NCI-H460 (cell line): ENCODE data around the gene NRXN2. TPM values are rescaled to one million over a fixed set of nuclear protein-coding genes. Genes with fewer than 3 reads are reported as not detected.

Experiments used
- DNase-seq: peaks from one replicate; pipeline ENCODE4 v3.0.0-alpha.2; 2016; ENCODE audit warnings: low read depth; ENCODE audit errors: extremely low read depth
- total RNA-seq: library from RNA; depleted of rRNA; stranded (reverse); fragments of >200 nt; shearing (Covaris generic); gene quantifications from 2 replicates; pipeline ENCODE4 v1.2.3, GENCODE V29; 2014; rRNA removed

The NRXN2 gene
- total RNA-seq, 1 experiment from 2014 or later, result 0.05 TPM

DNA sequence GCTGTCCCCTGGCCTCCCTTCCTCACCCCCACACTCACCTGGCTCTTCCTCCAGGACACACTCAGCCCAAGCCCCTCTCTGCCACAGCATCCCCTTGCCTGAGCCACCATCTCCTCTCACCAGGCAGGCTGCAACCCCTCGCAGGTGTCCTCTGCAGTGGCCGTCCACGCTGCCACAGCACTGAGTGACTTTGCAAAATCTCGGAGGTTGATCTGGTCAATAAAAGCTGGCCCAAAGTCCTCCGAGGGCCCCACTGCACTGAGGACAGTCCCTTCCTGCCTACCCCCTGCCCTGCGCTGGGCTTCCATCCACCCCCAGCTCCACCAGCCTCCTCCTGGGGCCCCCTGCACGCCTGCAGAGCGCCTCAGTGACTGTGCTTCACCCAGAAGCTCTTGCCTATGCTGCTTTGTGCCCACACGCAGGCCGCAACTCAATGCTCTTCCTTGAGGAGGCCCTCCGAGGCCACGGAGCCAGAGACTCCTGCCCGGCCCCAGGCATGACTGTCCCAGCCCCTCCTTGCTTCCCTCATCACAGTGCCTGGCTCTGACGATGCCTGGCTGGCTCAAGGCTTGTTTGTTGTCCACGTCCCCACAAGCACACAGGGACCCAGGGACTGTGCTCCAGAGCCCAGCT lies 162.7 kb downstream of the NRXN2 start:
- DNase-seq, result no peak

DNA sequence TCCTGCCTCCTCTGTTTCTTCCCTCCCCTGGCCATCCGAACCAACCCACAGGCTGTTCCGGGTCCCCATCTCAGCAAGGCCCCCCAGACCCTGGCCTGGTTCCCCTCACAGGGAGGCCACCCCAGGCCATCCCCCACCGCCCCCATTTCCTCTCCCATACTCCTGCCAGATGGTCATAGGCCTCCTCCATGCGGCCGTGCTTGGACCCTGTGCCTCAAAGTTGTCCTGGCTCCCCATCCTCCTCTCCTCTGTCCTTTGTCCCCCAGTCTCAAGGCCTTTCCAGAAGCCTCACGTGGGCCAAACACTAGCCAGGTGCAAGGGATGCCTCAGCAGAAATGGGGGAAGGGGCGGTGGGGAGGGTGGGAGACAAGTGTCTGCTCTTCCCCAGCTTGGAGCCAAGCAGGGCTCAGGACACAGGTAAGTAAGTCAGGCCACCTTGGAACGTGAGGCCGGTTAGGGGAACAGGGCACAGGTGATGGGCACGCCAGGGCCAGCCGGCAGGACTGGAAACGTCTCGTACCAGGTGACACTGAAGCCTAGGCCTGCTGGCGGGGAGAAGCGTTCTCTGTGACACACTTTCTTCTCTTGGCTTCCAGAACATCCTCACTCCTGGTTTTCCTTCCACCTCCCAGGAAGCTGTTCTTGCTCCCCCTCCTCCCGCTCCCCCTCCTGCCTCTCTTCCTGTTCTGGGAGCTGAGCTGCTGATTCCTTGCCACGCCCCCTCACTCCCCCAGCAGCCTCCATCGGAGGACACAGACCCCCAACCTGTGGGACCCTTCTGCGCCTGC lies 163.5 kb downstream of the NRXN2 start:
- no peak for DNase-seq

GRCh38 chr11:64558869-64559268 lies 164.1 kb downstream of the NRXN2 start:
- DNase-seq, result no peak

DNA sequence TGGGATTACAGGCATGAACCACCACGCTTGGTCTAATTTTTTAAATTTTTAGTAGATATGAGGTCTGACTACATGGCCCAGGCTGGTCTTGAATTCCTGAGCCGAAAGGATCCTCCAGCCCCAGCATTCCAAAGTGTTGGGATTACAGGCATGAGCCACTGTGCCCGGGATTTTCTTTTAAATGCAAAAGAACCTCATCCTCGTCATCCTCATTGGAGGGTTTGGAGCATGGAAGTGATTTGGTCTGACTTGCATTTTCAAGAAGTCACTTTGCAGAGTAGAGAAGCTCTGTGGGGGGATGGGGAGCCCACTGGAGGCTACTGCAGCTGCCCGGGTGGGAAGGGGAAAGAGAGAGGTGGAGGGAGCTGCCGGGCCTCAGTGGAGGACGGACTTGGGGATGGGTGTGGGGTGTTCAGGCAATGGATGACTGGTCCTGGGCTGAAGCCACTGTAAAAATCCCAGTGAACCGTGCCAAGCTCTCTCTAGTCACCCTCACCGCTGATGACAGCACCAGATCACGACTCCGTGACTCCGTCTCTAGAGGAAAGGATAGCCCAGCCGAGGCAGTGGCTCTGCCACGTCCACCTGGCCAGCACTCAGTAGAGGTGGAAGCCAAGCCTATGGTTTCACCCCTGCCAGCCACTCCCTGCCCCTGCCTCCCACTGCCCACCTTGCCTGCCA lies 164.8 kb downstream of the NRXN2 start:
- no peak for DNase-seq

- no peak for DNase-seq
Observed at GRCh38 chr11:64556721-64557250, 166.2 kb downstream of the NRXN2 start.

Other genes starting within 250 kb of the NRXN2 start
- gene SLC22A11, start 167.3 kb downstream of the NRXN2 start, total RNA-seq, result 0.02 TPM in 1 of 2 replicates, not detected in the other
- gene SLC22A12, start 132.0 kb downstream of the NRXN2 start, total RNA-seq, result not detected in 2 replicates
- not detected in 2 replicates for gene RASGRP2, start 20.9 kb upstream of the NRXN2 start, total RNA-seq
- 0.54 TPM in 1 of 2 replicates, not detected in the other for gene PYGM, start 36.8 kb upstream of the NRXN2 start, total RNA-seq
- 72.2 and 90.0 TPM in 2 replicates for gene SF1, start 55.3 kb upstream of the NRXN2 start, total RNA-seq
- gene MAP4K2, start 80.0 kb upstream of the NRXN2 start, total RNA-seq, result 7.3 and 12.1 TPM in 2 replicates
- 11.8 and 14.0 TPM in 2 replicates for gene MEN1, start 87.4 kb upstream of the NRXN2 start, total RNA-seq
- gene CDC42BPG, start 121.5 kb upstream of the NRXN2 start, total RNA-seq, result 0.02 TPM in 1 of 2 replicates, not detected in the other
- 20.5 and 29.1 TPM in 2 replicates for gene EHD1, start 155.4 kb upstream of the NRXN2 start, total RNA-seq
- 6.5 and 7.1 TPM in 2 replicates for gene ATG2A, start 194.0 kb upstream of the NRXN2 start, total RNA-seq
- 6.8 and 9.7 TPM in 2 replicates for gene PPP2R5B, start 201.5 kb upstream of the NRXN2 start, total RNA-seq
- gene GPHA2, start 212.7 kb upstream of the NRXN2 start, total RNA-seq, result not detected in 2 replicates
- gene MAJIN, start 248.9 kb upstream of the NRXN2 start, total RNA-seq, result 0.63 TPM in 1 of 2 replicates, not detected in the other